ENCODE results near the gene PAX9. TPM values are rescaled to one million over a fixed set of nuclear protein-coding genes. Genes with fewer than 3 reads are reported as not detected.

The PAX9 gene
- total and polyA plus RNA-seq, 7 experiments from 2014 or later = 0.05 TPM; not detected in 6

- Histone ChIP-seq H3K27me3 (ENCODE audit: control insufficient read depth in 2 of 2, insufficient read depth in 2 of 2, low read length in 2 of 2) (peaks cover 7 to 24% of the 10 kb centered on the region in 2 donors), H3K4me1 (ENCODE audit: control insufficient read depth in 2 of 2, insufficient read depth in 2 of 2, low read length in 2 of 2) (peaks cover 0 to 6% of the 10 kb centered on the region in 2 donors), H3K27ac (ENCODE audit: low read depth, low read length) (no peak overlapping the region), H3K9me3 (ENCODE audit: control insufficient read depth in 2 of 3, low read length in 3 of 3) (peaks cover 0 to 5% (median 0%) of the 10 kb centered on the region in 3 experiments), H3K36me3 (ENCODE audit: control insufficient read depth in 2 of 3, insufficient read depth in 3 of 3, low read length in 3 of 3) (no peaks in the 10 kb centered on the region), H3K4me3 (ENCODE audit: low read length) (no peak overlapping the region)
- ChIA-PET CTCF (no interaction called here), POLR2A (interaction anchor here (0.6 kb wide), 1 partner anchor 368 kb away, joined by 3 read pairs; no protein-coding TSS in a partner anchor)
- H3K27ac Mint-ChIP-seq = peak overlapping the region in 1 of 9 donors; percentile 20
- intact Hi-C loops (cut with micrococcal nuclease) = loop anchor here in 1 of 2 donors (5.0 kb wide), 1 partner anchor 138 kb away; no protein-coding TSS in a partner anchor
- DNase-seq (no peak), ATAC-seq (no peak)
- peaks cover 10 to 41% (median 34%) of the 10 kb centered on the region in 7 donors for H3K4me1 Mint-ChIP-seq
- peaks cover 0 to 17% (median 5%) of the 10 kb centered on the region in 11 donors for H3K9me3 Mint-ChIP-seq
- H3K36me3 Mint-ChIP-seq = peaks cover 0 to 6% (median 4%) of the 10 kb centered on the region in 5 donors
- H3K27me3 Mint-ChIP-seq = peaks cover 84 to 96% (median 89%) of the 10 kb centered on the region in 5 donors
- H3K4me3 Mint-ChIP-seq = peak overlapping the region in 9 of 10 donors; percentile 39 to 75 (median 54)
These were observed 6.1 kb upstream of the PAX9 start for GRCh38 chr14:36655571-36655962.

- H3K4me1 Mint-ChIP-seq = peaks cover 10 to 44% (median 37%) of the 10 kb centered on the region in 7 donors
- Histone ChIP-seq H3K4me1 (ENCODE audit: control insufficient read depth in 2 of 2, insufficient read depth in 2 of 2, low read length in 2 of 2) (peaks cover 0 to 6% of the 10 kb centered on the region in 2 donors), H3K9me3 (ENCODE audit: control insufficient read depth in 2 of 3, low read length in 3 of 3) (peaks cover 0 to 5% (median 0%) of the 10 kb centered on the region in 3 experiments), H3K4me3 (ENCODE audit: low read length) (no peak overlapping the region), H3K27ac (ENCODE audit: low read depth, low read length) (no peak overlapping the region), H3K27me3 (ENCODE audit: control insufficient read depth in 2 of 2, insufficient read depth in 2 of 2, low read length in 2 of 2) (peaks cover 7 to 20% of the 10 kb centered on the region in 2 donors), H3K36me3 (ENCODE audit: control insufficient read depth in 2 of 3, insufficient read depth in 3 of 3, low read length in 3 of 3) (no peaks in the 10 kb centered on the region)
- ChIA-PET CTCF (no interaction called here), POLR2A (no interaction called here)
- H3K36me3 Mint-ChIP-seq = peaks cover 0 to 7% (median 4%) of the 10 kb centered on the region in 5 donors
- peaks cover 0 to 19% (median 7%) of the 10 kb centered on the region in 11 donors for H3K9me3 Mint-ChIP-seq
- H3K27ac Mint-ChIP-seq = peak overlapping the region in 1 of 9 donors; percentile 55
- DNase-seq = no peak
- intact Hi-C loops (cut with micrococcal nuclease) = loop anchor here in 1 of 2 donors (5.0 kb wide), 1 partner anchor 139 kb away; no protein-coding TSS in a partner anchor
- H3K27me3 Mint-ChIP-seq = peaks cover 85 to 99% (median 89%) of the 10 kb centered on the region in 5 donors
- peak overlapping the region in 9 of 10 donors; percentile 35 to 75 (median 54) for H3K4me3 Mint-ChIP-seq
- no peak for ATAC-seq
These were observed 5.5 kb upstream of the PAX9 start for GRCh38 chr14:36655963-36656686.

- H3K9me3 ChIP-seq (ENCODE audit: control insufficient read depth in 2 of 3, low read length in 3 of 3) = peaks cover 0 to 5% (median 0%) of the 10 kb centered on the region in 3 experiments
- H3K36me3 Mint-ChIP-seq = peaks cover 0 to 7% (median 6%) of the 10 kb centered on the region in 5 donors
- peak overlapping the region in 9 of 10 donors; percentile 40 to 71 (median 49) for H3K4me3 Mint-ChIP-seq
- no peak overlapping the region for H3K4me3 ChIP-seq (ENCODE audit: low read length)
- no peaks in the 10 kb centered on the region for H3K36me3 ChIP-seq (ENCODE audit: control insufficient read depth in 2 of 3, insufficient read depth in 3 of 3, low read length in 3 of 3)
- H3K27me3 ChIP-seq (ENCODE audit: control insufficient read depth in 2 of 2, insufficient read depth in 2 of 2, low read length in 2 of 2) = peaks cover 7 to 19% of the 10 kb centered on the region in 2 donors
- peaks cover 0 to 11% of the 10 kb centered on the region in 2 donors for H3K4me1 ChIP-seq (ENCODE audit: control insufficient read depth in 2 of 2, insufficient read depth in 2 of 2, low read length in 2 of 2)
- peak overlapping the region in 1 of 9 donors; percentile 55 for H3K27ac Mint-ChIP-seq
- H3K27ac ChIP-seq (ENCODE audit: low read depth, low read length) = no peak overlapping the region
- ChIA-PET CTCF (no interaction called here), POLR2A (no interaction called here)
- peaks cover 84 to 99% (median 89%) of the 10 kb centered on the region in 5 donors for H3K27me3 Mint-ChIP-seq
- DNase-seq = no peak
- intact Hi-C loops (cut with micrococcal nuclease) = loop anchor here in 1 of 2 donors (5.0 kb wide), 1 partner anchor 140 kb away; no protein-coding TSS in a partner anchor
- H3K4me1 Mint-ChIP-seq = peaks cover 14 to 49% (median 41%) of the 10 kb centered on the region in 7 donors
- H3K9me3 Mint-ChIP-seq = peaks cover 0 to 19% (median 9%) of the 10 kb centered on the region in 11 donors
- no peak for ATAC-seq
These were observed 4.8 kb upstream of the PAX9 start for GRCh38 chr14:36656687-36657398.

GRCh38 chr14:36657399-36658122 lies 4.1 kb upstream of the PAX9 start:
- peaks cover 0 to 5% (median 0%) of the 10 kb centered on the region in 3 experiments for H3K9me3 ChIP-seq (ENCODE audit: control insufficient read depth in 2 of 3, low read length in 3 of 3)
- POLR2A ChIA-PET = no interaction called here
- no peak overlapping the region for H3K4me3 ChIP-seq (ENCODE audit: low read length)
- H3K27ac ChIP-seq (ENCODE audit: low read depth, low read length) = no peak overlapping the region
- Mint-ChIP-seq H3K4me3 (peak overlapping the region in 6 of 10 donors; percentile 23 to 71 (median 44)), H3K27me3 (peaks cover 82 to 99% (median 91%) of the 10 kb centered on the region in 5 donors), H3K27ac (peak overlapping the region in 1 of 9 donors; percentile 18), H3K36me3 (peaks cover 0 to 7% (median 6%) of the 10 kb centered on the region in 5 donors), H3K4me1 (peaks cover 14 to 55% (median 47%) of the 10 kb centered on the region in 7 donors), H3K9me3 (peaks cover 0 to 19% (median 9%) of the 10 kb centered on the region in 11 donors)
- DNase-seq = no peak
- no peaks in the 10 kb centered on the region for H3K36me3 ChIP-seq (ENCODE audit: control insufficient read depth in 2 of 3, insufficient read depth in 3 of 3, low read length in 3 of 3)
- peaks cover 7 to 22% of the 10 kb centered on the region in 2 donors for H3K27me3 ChIP-seq (ENCODE audit: control insufficient read depth in 2 of 2, insufficient read depth in 2 of 2, low read length in 2 of 2)
- CTCF ChIA-PET = no interaction called here
- intact Hi-C loops (cut with micrococcal nuclease) = loop anchor here in 1 of 2 donors (5.0 kb wide), 1 partner anchor 140 kb away; no protein-coding TSS in a partner anchor
- H3K4me1 ChIP-seq (ENCODE audit: control insufficient read depth in 2 of 2, insufficient read depth in 2 of 2, low read length in 2 of 2) = peaks cover 0 to 11% of the 10 kb centered on the region in 2 donors
- no peak for ATAC-seq

GRCh38 chr14:36658123-36659009 lies 3.3 kb upstream of the PAX9 start:
- H3K27ac Mint-ChIP-seq = no peak overlapping the region

More at GRCh38 chr14:36658123-36659009, 3.3 kb upstream of the PAX9 start:
- Mint-ChIP-seq H3K9me3 (peaks cover 0 to 19% (median 9%) of the 10 kb centered on the region in 11 donors), H3K27me3 (peaks cover 80 to 99% (median 90%) of the 10 kb centered on the region in 5 donors), H3K4me3 (peak overlapping the region in 7 of 10 donors; percentile 6 to 71 (median 34)), H3K36me3 (peaks cover 0 to 7% (median 7%) of the 10 kb centered on the region in 5 donors), H3K4me1 (peaks cover 14 to 63% (median 49%) of the 10 kb centered on the region in 7 donors)
- ATAC-seq (no peak), DNase-seq (no peak)
- Histone ChIP-seq H3K27me3 (ENCODE audit: control insufficient read depth in 2 of 2, insufficient read depth in 2 of 2, low read length in 2 of 2) (peaks cover 7 to 18% of the 10 kb centered on the region in 2 donors), H3K4me3 (ENCODE audit: low read length) (no peak overlapping the region), H3K36me3 (ENCODE audit: control insufficient read depth in 2 of 3, insufficient read depth in 3 of 3, low read length in 3 of 3) (no peaks in the 10 kb centered on the region), H3K4me1 (ENCODE audit: control insufficient read depth in 2 of 2, insufficient read depth in 2 of 2, low read length in 2 of 2) (peaks cover 0 to 19% of the 10 kb centered on the region in 2 donors), H3K9me3 (ENCODE audit: control insufficient read depth in 2 of 3, low read length in 3 of 3) (peaks cover 0 to 5% (median 0%) of the 10 kb centered on the region in 3 experiments), H3K27ac (ENCODE audit: low read depth, low read length) (no peak overlapping the region)
- intact Hi-C loops (cut with micrococcal nuclease) = loop anchor here in 1 of 2 donors (5.0 kb wide), 1 partner anchor 141 kb away; no protein-coding TSS in a partner anchor
- ChIA-PET POLR2A (no interaction called here), CTCF (no interaction called here)

All from naive thymus-derived CD4-positive, alpha-beta T cell (primary cell).